Measurements from ENCODE around the gene RYR1.

DNA sequence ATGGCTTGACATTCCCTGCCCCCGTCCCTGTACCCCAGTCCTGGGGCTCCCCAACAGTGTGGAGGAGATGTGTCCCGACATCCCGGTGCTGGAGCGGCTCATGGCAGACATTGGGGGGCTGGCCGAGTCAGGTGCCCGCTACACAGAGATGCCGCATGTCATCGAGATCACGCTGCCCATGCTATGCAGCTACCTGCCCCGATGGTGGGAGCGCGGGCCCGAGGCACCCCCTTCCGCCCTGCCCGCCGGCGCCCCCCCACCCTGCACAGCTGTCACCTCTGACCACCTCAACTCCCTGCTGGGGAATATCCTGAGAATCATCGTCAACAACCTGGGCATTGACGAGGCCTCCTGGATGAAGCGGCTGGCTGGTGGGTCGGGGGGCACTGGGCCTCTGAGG is 83.8 kb downstream of the RYR1 start:
- TF ChIP-seq YY1 (IDR thresholded peaks at IDR 0.05; ENCODE audit: extremely low read depth, insufficient replicate concordance, low read depth, low read length), result no peak
- TF ChIP-seq EZH2 (IDR thresholded peaks at IDR 0.05), result no peak
- TF ChIP-seq, protein P1, sequence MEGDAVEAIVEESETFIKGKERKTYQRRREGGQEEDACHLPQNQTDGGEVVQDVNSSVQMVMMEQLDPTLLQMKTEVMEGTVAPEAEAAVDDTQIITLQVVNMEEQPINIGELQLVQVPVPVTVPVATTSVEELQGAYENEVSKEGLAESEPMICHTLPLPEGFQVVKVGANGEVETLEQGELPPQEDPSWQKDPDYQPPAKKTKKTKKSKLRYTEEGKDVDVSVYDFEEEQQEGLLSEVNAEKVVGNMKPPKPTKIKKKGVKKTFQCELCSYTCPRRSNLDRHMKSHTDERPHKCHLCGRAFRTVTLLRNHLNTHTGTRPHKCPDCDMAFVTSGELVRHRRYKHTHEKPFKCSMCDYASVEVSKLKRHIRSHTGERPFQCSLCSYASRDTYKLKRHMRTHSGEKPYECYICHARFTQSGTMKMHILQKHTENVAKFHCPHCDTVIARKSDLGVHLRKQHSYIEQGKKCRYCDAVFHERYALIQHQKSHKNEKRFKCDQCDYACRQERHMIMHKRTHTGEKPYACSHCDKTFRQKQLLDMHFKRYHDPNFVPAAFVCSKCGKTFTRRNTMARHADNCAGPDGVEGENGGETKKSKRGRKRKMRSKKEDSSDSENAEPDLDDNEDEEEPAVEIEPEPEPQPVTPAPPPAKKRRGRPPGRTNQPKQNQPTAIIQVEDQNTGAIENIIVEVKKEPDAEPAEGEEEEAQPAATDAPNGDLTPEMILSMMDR (IDR thresholded peaks at IDR 0.05 in 2 of 3, conservative IDR thresholded peaks at IDR 0.05 in 1 of 3; ENCODE audit: borderline replicate concordance in 1 of 3, insufficient read depth in 1 of 3, low read depth in 2 of 3, low read length in 2 of 3), result no peak
- no peak for TF ChIP-seq ZFX (IDR thresholded peaks at IDR 0.05)
- TF ChIP-seq, protein P2, sequence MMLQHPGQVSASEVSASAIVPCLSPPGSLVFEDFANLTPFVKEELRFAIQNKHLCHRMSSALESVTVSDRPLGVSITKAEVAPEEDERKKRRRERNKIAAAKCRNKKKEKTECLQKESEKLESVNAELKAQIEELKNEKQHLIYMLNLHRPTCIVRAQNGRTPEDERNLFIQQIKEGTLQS (IDR thresholded peaks at IDR 0.05), result no peak
- no peak for TF ChIP-seq RAD21 (IDR thresholded peaks at IDR 0.05; ENCODE audit: low read depth)
- TF ChIP-seq EGR1 (IDR thresholded peaks at IDR 0.05; ENCODE audit: low read depth), result no peak
- no peak for TF ChIP-seq POLR2A (IDR thresholded peaks at IDR 0.05; ENCODE audit: borderline replicate concordance, extremely low read depth, insufficient read depth, insufficient read length)
- TF ChIP-seq JUND (IDR thresholded peaks at IDR 0.05), result no peak
- no peak for TF ChIP-seq ZNF274 (IDR thresholded peaks at IDR 0.05; ENCODE audit: low read depth, low read length)
- TF ChIP-seq, protein P3, sequence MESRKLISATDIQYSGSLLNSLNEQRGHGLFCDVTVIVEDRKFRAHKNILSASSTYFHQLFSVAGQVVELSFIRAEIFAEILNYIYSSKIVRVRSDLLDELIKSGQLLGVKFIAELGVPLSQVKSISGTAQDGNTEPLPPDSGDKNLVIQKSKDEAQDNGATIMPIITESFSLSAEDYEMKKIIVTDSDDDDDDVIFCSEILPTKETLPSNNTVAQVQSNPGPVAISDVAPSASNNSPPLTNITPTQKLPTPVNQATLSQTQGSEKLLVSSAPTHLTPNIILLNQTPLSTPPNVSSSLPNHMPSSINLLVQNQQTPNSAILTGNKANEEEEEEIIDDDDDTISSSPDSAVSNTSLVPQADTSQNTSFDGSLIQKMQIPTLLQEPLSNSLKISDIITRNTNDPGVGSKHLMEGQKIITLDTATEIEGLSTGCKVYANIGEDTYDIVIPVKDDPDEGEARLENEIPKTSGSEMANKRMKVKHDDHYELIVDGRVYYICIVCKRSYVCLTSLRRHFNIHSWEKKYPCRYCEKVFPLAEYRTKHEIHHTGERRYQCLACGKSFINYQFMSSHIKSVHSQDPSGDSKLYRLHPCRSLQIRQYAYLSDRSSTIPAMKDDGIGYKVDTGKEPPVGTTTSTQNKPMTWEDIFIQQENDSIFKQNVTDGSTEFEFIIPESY (IDR thresholded peaks at IDR 0.05; ENCODE audit: extremely low read depth, insufficient replicate concordance, low read length), result no peak
- TF ChIP-seq FOSL1 (IDR thresholded peaks at IDR 0.05; ENCODE audit: low read depth), result no peak
- TF ChIP-seq, protein P4, sequence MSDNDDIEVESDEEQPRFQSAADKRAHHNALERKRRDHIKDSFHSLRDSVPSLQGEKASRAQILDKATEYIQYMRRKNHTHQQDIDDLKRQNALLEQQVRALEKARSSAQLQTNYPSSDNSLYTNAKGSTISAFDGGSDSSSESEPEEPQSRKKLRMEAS (IDR thresholded peaks at IDR 0.05), result no peak
- TF ChIP-seq, protein P5, sequence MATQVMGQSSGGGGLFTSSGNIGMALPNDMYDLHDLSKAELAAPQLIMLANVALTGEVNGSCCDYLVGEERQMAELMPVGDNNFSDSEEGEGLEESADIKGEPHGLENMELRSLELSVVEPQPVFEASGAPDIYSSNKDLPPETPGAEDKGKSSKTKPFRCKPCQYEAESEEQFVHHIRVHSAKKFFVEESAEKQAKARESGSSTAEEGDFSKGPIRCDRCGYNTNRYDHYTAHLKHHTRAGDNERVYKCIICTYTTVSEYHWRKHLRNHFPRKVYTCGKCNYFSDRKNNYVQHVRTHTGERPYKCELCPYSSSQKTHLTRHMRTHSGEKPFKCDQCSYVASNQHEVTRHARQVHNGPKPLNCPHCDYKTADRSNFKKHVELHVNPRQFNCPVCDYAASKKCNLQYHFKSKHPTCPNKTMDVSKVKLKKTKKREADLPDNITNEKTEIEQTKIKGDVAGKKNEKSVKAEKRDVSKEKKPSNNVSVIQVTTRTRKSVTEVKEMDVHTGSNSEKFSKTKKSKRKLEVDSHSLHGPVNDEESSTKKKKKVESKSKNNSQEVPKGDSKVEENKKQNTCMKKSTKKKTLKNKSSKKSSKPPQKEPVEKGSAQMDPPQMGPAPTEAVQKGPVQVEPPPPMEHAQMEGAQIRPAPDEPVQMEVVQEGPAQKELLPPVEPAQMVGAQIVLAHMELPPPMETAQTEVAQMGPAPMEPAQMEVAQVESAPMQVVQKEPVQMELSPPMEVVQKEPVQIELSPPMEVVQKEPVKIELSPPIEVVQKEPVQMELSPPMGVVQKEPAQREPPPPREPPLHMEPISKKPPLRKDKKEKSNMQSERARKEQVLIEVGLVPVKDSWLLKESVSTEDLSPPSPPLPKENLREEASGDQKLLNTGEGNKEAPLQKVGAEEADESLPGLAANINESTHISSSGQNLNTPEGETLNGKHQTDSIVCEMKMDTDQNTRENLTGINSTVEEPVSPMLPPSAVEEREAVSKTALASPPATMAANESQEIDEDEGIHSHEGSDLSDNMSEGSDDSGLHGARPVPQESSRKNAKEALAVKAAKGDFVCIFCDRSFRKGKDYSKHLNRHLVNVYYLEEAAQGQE (IDR thresholded peaks at IDR 0.05; ENCODE audit: low read depth), result no peak

Data from HCT116 (cell line).